KMS-11 (cell line): ENCODE results near the gene MYH11.

Experiments used
- H2AFZ ChIP-seq: fragments of 200-600 bp; sonication (generic); 2 replicates; pipeline ENCODE4 v1.6.1; 2016; ENCODE audit warnings: antibody characterized with exemption, mixed run types, low read depth
- H3K27ac ChIP-seq: fragments of 200-600 bp; sonication (generic); 2 replicates; pipeline ENCODE4 v1.6.1; 2016; ENCODE audit warnings: mild to moderate bottlenecking, mixed run types
- H3K27me3 ChIP-seq: fragments of 200-600 bp; sonication (generic); 2 replicates; pipeline ENCODE4 v1.6.1; 2017; ENCODE audit warnings: mild to moderate bottlenecking, low read depth, mixed run types, moderate library complexity; ENCODE audit not compliant: insufficient read depth
- H3K36me3 ChIP-seq: fragments of 200-600 bp; sonication (generic); 2 replicates; pipeline ENCODE4 v1.6.1; 2017; ENCODE audit warnings: mild to moderate bottlenecking, mixed run types; ENCODE audit not compliant: insufficient read depth
- H3K4me1 ChIP-seq: fragments of 200-600 bp; sonication (generic); 2 replicates; pipeline ENCODE4 v1.6.1; 2016; ENCODE audit warnings: mild to moderate bottlenecking, low read depth, mixed run types; ENCODE audit not compliant: poor library complexity, severe bottlenecking
- H3K4me2 ChIP-seq: fragments of 200-600 bp; sonication (generic); 2 replicates; pipeline ENCODE4 v1.7.0; 2016; ENCODE audit warnings: mild to moderate bottlenecking, mixed run types
- H3K4me3 ChIP-seq: fragments of 200-600 bp; sonication (generic); IDR thresholded peaks from 2 replicates; pipeline ENCODE4 v1.6.1; 2017; ENCODE audit warnings: low read depth, low read length, mixed read lengths; ENCODE audit not compliant: insufficient read depth
- H3K79me2 ChIP-seq: fragments of 200-600 bp; sonication (generic); 2 replicates; pipeline ENCODE4 v1.6.1; 2016; ENCODE audit warnings: low read depth, mixed run types; ENCODE audit not compliant: insufficient read depth
- H3K9ac ChIP-seq: fragments of 200-600 bp; sonication (generic); 2 replicates; pipeline ENCODE4 v1.6.1; 2016; ENCODE audit warnings: mild to moderate bottlenecking, mixed run types
- H4K20me1 ChIP-seq: fragments of 200-600 bp; sonication (generic); 2 replicates; pipeline ENCODE4 v1.6.1; 2016; ENCODE audit warnings: mild to moderate bottlenecking, mixed run types; ENCODE audit not compliant: insufficient read depth
- CTCF ChIP-seq: fragments of 200-600 bp; sonication (generic); conservative IDR thresholded peaks from 2 replicates; pipeline ENCODE4 v1.6.1; 2017; ENCODE audit warnings: low read depth, mild to moderate bottlenecking, antibody characterized with exemption, low read length, moderate library complexity, mixed read lengths

The MYH11 gene

GRCh38 chr16:15768201-15768600 lies 88.6 kb downstream of the MYH11 start:
- no peak overlapping the region for H3K4me2 ChIP-seq
- peaks cover 4% of the 10 kb centered on the region for H3K4me1 ChIP-seq
- no peak overlapping the region for H3K27ac ChIP-seq
- H3K27me3 ChIP-seq = no peaks in the 10 kb centered on the region; the same call in 1 of the 2 replicates
- no peak overlapping the region for H3K9ac ChIP-seq
- H2AFZ ChIP-seq = no peak overlapping the region
- H3K36me3 ChIP-seq = no peaks in the 10 kb centered on the region
- no peak overlapping the region for H3K4me3 ChIP-seq
- TF ChIP-seq CTCF = no peak
- no peaks in the 10 kb centered on the region for H4K20me1 ChIP-seq
- no peaks in the 10 kb centered on the region for H3K79me2 ChIP-seq

GRCh38 chr16:15766918-15767317 lies 89.9 kb downstream of the MYH11 start:
- H3K4me2 ChIP-seq = no peak overlapping the region
- no peak overlapping the region for H2AFZ ChIP-seq
- no peak overlapping the region for H3K4me3 ChIP-seq
- no peak overlapping the region for H3K27ac ChIP-seq
- H3K27me3 ChIP-seq = no peaks in the 10 kb centered on the region; the same call in 1 of the 2 replicates
- H3K4me1 ChIP-seq = peaks cover 4% of the 10 kb centered on the region
- no peak for TF ChIP-seq CTCF
- no peak overlapping the region for H3K9ac ChIP-seq
- H3K36me3 ChIP-seq = no peaks in the 10 kb centered on the region
- no peaks in the 10 kb centered on the region for H3K79me2 ChIP-seq
- no peaks in the 10 kb centered on the region for H4K20me1 ChIP-seq

GRCh38 chr16:15765880-15766279 lies 90.9 kb downstream of the MYH11 start:
- Histone ChIP-seq H3K4me2 (no peak overlapping the region), H3K9ac (no peak overlapping the region), H2AFZ (no peak overlapping the region), H3K27ac (no peak overlapping the region), H4K20me1 (no peaks in the 10 kb centered on the region), H3K4me1 (peaks cover 4% of the 10 kb centered on the region), H3K4me3 (no peak overlapping the region), H3K36me3 (no peaks in the 10 kb centered on the region), H3K27me3 (no peaks in the 10 kb centered on the region; the same call in 1 of the 2 replicates), H3K79me2 (no peaks in the 10 kb centered on the region)
- TF ChIP-seq CTCF = peak; percentile 84

GRCh38 chr16:15765116-15765515 lies 91.7 kb downstream of the MYH11 start:
- Histone ChIP-seq H3K4me1 (peaks cover 4% of the 10 kb centered on the region), H3K27me3 (no peaks in the 10 kb centered on the region; the same call in 1 of the 2 replicates), H3K27ac (no peak overlapping the region), H4K20me1 (no peaks in the 10 kb centered on the region), H3K36me3 (no peaks in the 10 kb centered on the region), H3K79me2 (no peaks in the 10 kb centered on the region), H3K4me3 (no peak overlapping the region), H3K4me2 (no peak overlapping the region), H2AFZ (no peak overlapping the region), H3K9ac (no peak overlapping the region)
- TF ChIP-seq CTCF = no peak
